HG03354 (cell line): ENCODE measurements around the gene MSANTD1.

Experiments used
- ATAC-seq: cut with Tn5 transposase; IDR thresholded peaks from one replicate; pipeline ENCODE4 v1.9.1; 2021; ENCODE audit warnings: mild to moderate bottlenecking; ENCODE audit not compliant: unreplicated experiment, poor library complexity, severe bottlenecking

MSANTD1 gene

DNA sequence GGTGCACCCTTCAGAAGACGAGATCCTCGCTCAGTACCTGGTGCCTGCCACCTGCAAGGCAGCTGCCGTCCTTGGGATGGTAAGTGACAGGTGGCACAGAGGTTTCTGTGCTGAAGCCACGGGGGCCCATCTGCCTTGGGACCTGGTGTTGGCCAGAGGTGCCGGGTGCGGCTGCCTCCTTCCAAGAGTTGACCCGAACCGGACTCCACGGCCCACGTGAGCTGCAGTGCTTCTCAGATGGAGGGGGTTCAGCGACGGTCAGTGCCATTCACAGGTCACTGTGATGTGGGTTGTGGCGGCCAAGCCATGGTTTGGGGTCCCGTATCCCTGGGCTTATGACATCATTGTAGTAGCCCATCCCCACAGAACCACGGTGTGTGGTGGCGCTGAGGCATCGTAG lies 19.0 kb upstream of the MSANTD1 start:
- ATAC-seq, result no peak

GRCh38 chr4:3231471-3231870 lies 17.5 kb upstream of the MSANTD1 start:
- ATAC-seq, result no peak

DNA sequence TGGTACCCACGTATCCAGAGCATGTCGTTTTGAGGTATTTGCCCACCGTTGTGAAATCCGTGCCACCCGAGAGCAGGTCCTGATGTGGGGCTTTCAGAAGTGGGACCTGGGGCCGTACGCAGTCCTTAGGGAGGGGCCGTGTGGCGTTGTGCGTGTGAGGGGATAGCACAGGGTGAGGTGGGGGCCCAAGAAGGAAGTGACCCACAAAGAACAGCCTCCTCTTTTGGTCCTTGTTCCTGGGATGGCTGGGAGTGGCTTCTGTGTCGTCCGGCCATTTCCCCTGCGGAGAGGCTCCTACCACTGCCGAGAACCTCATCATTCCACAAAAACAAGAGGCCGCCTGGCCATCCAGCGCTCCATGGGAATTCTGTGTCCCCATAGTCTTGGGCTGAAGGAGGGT lies 17.0 kb upstream of the MSANTD1 start:
- ATAC-seq, result no peak

DNA sequence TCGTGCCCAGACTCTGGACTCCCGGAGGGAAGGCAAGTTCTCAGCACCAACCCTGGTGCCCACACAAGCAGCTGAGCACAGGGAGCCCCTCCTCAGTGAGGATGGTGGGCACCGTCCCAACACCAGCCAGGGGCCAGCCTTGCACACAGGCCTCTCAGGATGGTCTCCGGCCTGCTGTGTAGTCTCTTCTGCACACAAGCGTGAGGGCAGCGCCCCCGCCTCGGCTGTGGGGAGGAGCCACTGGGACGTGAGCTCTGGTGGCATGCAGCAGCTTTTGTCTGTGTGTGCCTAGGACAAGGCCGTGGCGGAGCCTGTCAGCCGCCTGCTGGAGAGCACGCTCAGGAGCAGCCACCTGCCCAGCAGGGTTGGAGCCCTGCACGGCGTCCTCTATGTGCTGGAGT lies 16.1 kb upstream of the MSANTD1 start:
- ATAC-seq, result no peak

DNA sequence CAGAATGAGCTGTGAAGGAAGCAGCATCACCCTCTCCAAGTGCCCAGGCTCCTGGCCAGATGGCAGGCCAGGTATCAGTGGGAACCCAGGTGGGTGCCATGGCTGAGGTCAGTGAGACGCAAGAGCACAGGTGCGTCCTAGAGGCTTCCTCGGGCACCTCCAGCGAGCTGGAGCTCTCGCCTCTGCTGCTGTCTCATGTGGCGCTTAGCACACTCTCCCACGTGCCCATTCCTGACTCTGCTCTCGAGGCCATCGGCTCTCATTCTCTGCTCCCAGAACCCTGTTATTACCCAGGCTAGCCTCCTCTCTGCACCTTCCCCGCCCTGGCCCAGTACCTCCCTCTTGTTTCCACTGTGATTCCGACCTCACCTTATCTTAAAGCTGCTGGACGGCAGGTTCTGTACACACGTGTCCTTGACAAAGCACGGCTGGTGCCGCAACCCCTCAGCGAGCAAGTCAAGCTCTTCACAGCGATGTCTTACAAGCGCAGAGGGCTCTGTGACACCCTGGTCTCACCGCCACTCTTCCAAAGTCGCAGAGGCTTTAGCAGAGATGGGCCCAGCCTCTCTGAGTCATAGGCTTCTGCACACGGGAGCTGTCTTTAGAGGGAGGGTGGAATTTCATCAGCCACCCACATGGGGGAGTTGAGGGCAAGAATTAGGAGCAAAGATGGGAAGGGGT lies 15.4 kb upstream of the MSANTD1 start:
- ATAC-seq, result no peak

GRCh38 chr4:3234171-3235029 lies 14.6 kb upstream of the MSANTD1 start:
- ATAC-seq, result no peak

DNA sequence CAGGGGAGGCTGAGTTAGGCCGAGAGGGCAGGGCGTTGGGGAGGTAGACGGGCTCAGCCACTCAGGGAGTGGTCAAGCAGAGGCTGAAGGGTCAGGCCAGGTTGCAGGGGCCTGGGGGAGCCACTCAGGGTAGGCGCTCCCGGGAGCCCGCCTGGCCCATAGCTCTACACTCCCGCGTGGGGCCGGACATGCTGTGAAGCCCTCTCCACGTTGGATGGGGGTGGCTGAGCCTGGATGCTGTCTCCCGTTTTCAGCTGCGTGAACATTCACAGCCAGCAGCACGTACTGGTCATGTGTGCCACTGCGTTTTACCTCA lies 14.0 kb upstream of the MSANTD1 start:
- no peak for ATAC-seq

DNA sequence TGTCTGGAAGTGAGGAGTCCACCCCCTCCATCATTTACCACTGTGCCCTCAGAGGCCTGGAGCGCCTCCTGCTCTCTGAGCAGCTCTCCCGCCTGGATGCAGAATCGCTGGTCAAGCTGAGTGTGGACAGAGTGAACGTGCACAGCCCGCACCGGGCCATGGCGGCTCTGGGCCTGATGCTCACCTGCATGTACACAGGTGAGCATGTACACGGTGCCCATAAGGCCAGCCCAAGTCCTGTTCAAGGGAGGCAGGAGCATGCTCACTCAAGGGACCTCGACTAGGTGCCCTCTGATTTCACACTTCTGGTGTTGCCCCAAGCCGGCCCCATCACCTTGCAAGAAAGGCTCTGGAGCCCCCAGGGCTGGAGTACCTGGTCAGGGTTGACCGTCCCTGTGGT lies 13.4 kb upstream of the MSANTD1 start:
- no peak for ATAC-seq

DNA sequence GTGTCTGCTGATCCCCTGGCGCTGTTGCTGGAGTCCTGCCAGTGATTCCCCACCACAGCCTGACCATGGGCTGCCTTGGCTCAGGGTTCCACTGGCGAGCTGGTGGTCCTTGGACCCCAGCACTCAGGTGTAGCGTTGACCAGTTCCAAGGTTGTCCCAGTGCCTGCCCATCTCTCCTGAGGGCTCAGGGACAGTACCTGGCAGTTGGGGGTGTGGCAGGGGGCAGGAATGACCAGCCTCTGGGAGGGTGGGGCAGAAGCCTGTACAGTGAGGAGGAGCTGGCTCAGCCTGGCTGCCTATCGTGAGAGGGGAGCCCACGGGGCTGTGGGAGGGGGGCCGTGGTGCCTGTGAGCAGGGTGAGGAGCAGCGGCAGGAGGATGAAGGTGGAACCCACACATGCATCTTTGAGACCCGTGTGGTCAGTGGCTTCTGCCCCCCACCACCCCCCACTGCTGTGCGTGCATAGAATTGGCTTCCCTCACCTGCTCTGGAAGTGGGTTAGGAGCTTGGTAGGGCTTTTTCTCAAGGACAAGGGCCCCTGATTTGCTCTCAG lies 12.6 kb upstream of the MSANTD1 start:
- no peak for ATAC-seq

DNA sequence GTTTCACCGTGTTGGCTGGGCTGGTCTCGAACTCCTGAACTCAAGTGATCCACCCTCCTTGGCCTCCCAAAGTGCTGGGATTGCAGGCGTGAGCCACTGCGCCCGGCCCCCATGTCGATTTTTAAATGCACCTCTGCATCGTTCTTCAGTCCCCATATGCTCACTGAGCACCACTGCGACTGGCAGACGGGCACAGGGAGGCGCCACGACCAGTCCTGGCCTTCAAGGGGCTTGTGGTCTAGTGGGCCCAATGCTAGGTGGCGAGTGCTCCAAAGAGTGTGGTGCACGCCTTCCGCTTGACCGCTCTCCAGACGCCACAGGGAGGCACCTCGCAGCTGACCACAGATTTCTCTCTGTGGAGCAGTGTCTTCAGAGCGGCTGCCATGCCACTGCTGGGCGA lies 11.7 kb upstream of the MSANTD1 start:
- ATAC-seq, result no peak

- no peak for ATAC-seq
Measured at GRCh38 chr4:3237712-3238560, 11.0 kb upstream of the MSANTD1 start.

DNA sequence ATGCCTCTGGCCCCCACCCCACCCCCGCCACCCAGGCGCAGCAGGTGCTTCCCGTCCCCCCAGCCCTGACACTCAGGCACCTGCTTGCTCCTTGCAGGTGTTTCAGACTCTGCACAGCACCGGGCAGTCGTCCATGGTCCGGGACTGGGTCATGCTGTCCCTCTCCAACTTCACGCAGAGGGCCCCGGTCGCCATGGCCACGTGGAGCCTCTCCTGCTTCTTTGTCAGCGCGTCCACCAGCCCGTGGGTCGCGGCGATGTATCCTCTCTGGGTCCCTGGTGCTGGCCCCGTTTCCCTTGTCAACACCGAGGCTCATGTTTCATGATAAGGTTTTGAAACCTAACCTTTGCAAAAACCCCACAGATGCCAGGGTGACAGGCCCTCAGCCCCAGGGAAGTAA lies 10.2 kb upstream of the MSANTD1 start:
- ATAC-seq, result no peak

DNA sequence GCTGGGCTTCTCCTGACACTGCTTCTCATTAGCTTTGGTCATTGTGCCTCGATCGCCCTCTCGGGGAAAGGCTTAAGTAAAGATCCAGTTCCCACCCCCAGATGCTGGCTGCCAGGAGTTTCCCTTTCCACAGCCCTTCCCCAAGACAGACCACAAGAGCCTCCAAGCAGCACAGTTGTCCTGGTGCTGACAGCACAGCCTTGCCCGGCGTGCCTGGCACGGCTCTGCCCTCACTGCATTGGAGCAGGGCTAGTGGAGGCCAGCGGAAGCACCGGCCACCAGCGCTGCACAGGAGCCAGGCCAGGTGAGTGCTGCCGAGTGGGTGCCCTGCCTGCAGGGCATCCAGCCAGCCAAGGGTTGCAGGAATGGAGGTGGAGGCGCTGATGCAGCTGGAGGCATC lies 9.7 kb upstream of the MSANTD1 start:
- no peak for ATAC-seq

- no peak for ATAC-seq
Measured at GRCh38 chr4:3239998-3240920, 8.7 kb upstream of the MSANTD1 start.

- no peak for ATAC-seq
Measured at GRCh38 chr4:3240936-3241522, 7.9 kb upstream of the MSANTD1 start.

- ATAC-seq, result no peak
Measured at GRCh38 chr4:3241898-3242524, 6.9 kb upstream of the MSANTD1 start.

DNA sequence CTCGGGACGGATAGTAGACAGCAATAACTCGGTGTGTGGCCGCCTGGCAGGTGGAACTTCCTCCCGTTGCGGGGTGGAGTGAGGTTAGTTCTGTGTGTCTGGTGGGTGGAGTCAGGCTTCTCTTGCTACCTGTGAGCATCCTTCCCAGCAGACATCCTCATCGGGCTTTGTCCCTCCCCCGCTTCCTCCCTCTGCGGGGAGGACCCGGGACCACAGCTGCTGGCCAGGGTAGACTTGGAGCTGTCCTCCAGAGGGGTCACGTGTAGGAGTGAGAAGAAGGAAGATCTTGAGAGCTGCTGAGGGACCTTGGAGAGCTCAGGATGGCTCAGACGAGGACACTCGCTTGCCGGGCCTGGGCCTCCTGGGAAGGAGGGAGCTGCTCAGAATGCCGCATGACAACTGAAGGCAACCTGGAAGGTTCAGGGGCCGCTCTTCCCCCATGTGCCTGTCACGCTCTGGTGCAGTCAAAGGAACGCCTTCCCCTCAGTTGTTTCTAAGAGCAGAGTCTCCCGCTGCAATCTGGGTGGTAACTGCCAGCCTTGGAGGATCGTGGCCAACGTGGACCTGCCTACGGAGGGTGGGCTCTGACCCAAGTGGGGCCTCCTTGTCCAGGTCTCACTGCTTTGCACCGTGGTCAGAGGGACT lies 5.7 kb upstream of the MSANTD1 start:
- ATAC-seq, result no peak

- no peak for ATAC-seq
Measured at GRCh38 chr4:3244002-3244401, 5.0 kb upstream of the MSANTD1 start.
